GM11168 (cell line): ENCODE results near the gene MBD5.

ENCODE experiments used
- in situ Hi-C: fragments of 300-500 bp; cut with MboI; formaldehyde crosslinking; loops from one replicate; pipeline ENCODE4 v1.12.0; 2022; ENCODE audit warnings: low sequenced_read_pairs; ENCODE audit not compliant: unreplicated experiment

The MBD5 gene

DNA sequence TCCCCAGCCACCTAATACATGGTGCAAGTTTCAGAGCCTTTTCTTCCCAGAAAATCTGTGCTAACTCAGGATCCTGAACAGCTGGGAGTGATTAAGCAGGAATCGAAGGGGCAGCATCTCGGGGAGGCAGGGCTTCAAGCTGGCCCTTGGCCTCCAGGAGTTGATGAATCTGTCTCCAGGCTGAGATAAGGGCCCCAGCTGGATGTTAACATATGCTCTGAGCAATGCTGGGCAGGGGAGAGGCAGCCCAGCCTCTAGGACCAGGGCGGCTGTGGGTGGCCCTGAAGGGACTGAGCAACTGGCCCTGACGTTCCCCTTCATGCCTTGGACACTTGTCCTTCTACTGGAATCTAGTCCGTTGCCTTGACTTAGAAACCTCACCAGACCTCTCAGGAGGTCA lies 539.6 kb downstream of the MBD5 start:
- in situ Hi-C loops = loop anchor here (25.0 kb wide), 1 partner anchor 427 kb away; no protein-coding TSS in a partner anchor

DNA sequence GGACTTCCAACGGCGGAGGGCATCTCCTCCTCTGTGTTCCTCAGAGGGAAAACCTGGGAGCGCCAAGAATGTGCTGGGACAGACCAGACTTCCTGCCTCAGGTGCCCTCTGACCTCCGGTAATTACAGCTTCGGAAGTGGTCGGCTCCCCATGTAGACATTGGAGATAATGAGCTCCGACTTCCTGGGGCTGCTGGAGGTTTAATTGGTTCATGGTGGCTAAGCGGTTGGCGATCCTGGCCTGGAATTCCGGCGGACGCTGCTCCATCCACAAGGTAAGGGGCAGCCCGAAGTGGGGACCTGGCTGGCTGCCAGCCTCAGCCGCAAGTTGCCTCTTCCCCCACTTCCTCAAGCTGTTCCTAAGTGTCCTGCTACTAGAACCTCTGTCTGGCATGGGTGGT lies 540.5 kb downstream of the MBD5 start:
- in situ Hi-C loops = loop anchor here (25.0 kb wide), 1 partner anchor 426 kb away; no protein-coding TSS in a partner anchor

GRCh38 chr2:148565272-148565894 lies 544.5 kb downstream of the MBD5 start:
- in situ Hi-C loops = loop anchor here (25.0 kb wide), 1 partner anchor 422 kb away; no protein-coding TSS in a partner anchor
